ENCODE data around the gene GNG2. TPM values are rescaled to one million over a fixed set of nuclear protein-coding genes. Genes with fewer than 3 reads are reported as not detected.

GNG2 gene
- total RNA-seq, 1 donor from 2014 or later = 9.3 TPM

DNA sequence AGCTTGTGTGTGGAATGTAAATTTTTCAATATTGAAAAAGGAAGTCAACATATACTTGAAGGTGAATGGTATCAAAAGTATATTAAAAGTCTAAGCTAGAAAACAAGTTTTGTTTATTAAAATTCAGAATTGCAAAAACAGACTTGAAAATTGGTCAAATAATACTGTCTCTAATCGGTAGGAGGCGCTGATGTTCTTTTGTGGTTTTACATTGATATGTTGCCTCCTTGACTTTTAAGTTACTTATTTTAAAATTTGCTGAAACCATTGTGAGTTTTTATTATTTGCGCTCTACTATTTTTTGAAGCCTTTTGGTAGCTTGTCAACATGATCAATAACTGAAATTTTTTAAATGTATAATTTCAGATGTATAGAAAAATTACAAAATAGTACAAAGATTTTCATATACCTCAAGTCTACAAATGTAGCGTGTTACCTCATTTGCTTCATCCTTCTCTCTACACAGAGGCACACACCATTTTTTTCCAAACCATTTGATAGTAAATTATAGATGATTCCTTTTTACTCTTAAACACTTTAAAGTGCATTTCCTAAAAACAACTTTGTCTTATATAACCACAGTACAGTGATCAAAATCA lies 135.8 kb downstream of the GNG2 start:
- Mint-ChIP-seq H3K27me3 (no peaks in the 10 kb centered on the region), H3K9me3 (ENCODE audit: low read depth) (no peaks in the 10 kb centered on the region), H3K4me1 (ENCODE audit: low read depth) (no peaks in the 10 kb centered on the region), H3K27ac (no peak overlapping the region), H3K4me3 (ENCODE audit: low read depth) (no peak overlapping the region), H3K36me3 (ENCODE audit: insufficient read depth) (peaks cover 11% of the 10 kb centered on the region)
- TF ChIP-seq, protein P1, sequence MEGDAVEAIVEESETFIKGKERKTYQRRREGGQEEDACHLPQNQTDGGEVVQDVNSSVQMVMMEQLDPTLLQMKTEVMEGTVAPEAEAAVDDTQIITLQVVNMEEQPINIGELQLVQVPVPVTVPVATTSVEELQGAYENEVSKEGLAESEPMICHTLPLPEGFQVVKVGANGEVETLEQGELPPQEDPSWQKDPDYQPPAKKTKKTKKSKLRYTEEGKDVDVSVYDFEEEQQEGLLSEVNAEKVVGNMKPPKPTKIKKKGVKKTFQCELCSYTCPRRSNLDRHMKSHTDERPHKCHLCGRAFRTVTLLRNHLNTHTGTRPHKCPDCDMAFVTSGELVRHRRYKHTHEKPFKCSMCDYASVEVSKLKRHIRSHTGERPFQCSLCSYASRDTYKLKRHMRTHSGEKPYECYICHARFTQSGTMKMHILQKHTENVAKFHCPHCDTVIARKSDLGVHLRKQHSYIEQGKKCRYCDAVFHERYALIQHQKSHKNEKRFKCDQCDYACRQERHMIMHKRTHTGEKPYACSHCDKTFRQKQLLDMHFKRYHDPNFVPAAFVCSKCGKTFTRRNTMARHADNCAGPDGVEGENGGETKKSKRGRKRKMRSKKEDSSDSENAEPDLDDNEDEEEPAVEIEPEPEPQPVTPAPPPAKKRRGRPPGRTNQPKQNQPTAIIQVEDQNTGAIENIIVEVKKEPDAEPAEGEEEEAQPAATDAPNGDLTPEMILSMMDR (IDR thresholded peaks at IDR 0.05; ENCODE audit: unreplicated experiment) = peak; percentile 75
- no peak for DNase-seq (ENCODE audit: low spot score, unreplicated experiment)

DNA sequence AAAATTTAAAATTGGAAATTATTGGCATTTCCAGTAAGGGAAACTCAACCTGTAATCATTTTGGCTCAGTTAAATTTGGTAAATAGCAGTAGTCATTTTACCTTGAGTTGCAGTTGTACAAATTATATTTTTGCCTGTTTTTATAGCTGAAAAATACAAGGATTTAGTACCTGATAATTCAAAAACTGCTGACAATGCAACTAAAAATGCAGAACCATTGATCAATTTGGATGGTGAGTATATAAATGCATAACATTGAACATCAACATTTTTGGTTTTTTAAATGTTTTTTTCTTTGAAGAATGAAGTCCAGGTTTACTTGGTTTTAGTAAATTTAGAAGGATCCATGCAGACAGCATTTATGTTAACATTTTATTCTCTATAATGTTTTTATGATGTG lies 137.9 kb downstream of the GNG2 start:
- Mint-ChIP-seq H3K4me3 (ENCODE audit: low read depth) (no peak overlapping the region), H3K4me1 (ENCODE audit: low read depth) (peaks cover 16% of the 10 kb centered on the region), H3K9me3 (ENCODE audit: low read depth) (no peaks in the 10 kb centered on the region), H3K27me3 (no peaks in the 10 kb centered on the region), H3K36me3 (ENCODE audit: insufficient read depth) (peaks cover 16% of the 10 kb centered on the region), H3K27ac (no peak overlapping the region)
- TF ChIP-seq, protein P1 (IDR thresholded peaks at IDR 0.05; ENCODE audit: unreplicated experiment) = no peak
- DNase-seq (ENCODE audit: low spot score, unreplicated experiment) = no peak

DNA sequence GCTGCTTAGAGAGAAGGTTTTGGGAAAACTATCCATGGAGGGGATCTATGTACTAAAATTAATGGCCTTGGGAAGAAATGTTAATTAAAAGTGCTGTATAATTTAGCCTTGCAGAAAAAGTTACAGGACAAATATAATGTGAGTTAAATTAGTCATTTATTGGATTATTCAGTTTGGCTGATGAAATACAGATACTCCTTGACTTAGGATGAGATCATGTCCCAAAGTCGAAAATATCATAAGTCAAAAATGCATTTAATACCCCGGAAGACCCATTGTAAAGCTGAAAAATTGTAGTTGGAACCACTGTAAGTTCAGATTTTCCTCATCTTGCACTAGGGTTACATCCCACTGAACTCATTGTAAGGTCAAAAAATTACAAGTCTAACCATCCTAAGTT lies 138.7 kb downstream of the GNG2 start:
- TF ChIP-seq, protein P1 (IDR thresholded peaks at IDR 0.05; ENCODE audit: unreplicated experiment) = no peak
- no peaks in the 10 kb centered on the region for H3K9me3 Mint-ChIP-seq (ENCODE audit: low read depth)
- no peak overlapping the region for H3K27ac Mint-ChIP-seq
- peaks cover 24% of the 10 kb centered on the region for H3K4me1 Mint-ChIP-seq (ENCODE audit: low read depth)
- no peak for DNase-seq (ENCODE audit: low spot score, unreplicated experiment)
- peaks cover 16% of the 10 kb centered on the region for H3K36me3 Mint-ChIP-seq (ENCODE audit: insufficient read depth)
- no peaks in the 10 kb centered on the region for H3K27me3 Mint-ChIP-seq
- no peak overlapping the region for H3K4me3 Mint-ChIP-seq (ENCODE audit: low read depth)

DNA sequence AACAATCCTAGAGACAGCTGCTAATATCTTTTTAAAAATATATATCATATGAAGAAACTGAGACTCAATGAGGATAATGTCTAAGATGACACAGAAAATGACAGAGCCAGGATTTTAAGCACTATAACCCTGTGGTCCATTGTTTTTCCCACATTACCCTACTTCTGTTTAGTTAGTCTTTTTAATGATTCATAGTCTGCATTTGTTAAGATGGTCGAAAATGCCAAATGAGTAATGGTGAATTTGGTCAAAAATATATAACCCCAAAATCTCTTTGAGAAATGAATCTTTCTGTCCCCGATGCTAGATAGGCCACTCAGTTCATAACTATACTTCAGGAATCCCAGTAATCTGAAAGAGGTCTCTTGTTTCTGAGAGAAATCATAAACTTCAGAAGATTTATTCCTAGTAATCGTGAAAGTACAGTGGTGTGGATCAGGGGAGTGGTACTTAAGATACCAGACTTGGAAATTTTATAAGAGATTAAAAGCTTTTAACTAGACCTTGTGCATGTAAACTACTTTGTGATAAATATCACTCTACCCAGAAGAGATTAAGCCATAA lies 139.7 kb downstream of the GNG2 start:
- Mint-ChIP-seq H3K4me3 (ENCODE audit: low read depth) (no peak overlapping the region), H3K27ac (no peak overlapping the region), H3K4me1 (ENCODE audit: low read depth) (peaks cover 24% of the 10 kb centered on the region), H3K27me3 (no peaks in the 10 kb centered on the region), H3K36me3 (ENCODE audit: insufficient read depth) (peaks cover 14% of the 10 kb centered on the region), H3K9me3 (ENCODE audit: low read depth) (no peaks in the 10 kb centered on the region)
- DNase-seq (ENCODE audit: low spot score, unreplicated experiment) = no peak
- TF ChIP-seq, protein P1 (IDR thresholded peaks at IDR 0.05; ENCODE audit: unreplicated experiment) = no peak

DNA sequence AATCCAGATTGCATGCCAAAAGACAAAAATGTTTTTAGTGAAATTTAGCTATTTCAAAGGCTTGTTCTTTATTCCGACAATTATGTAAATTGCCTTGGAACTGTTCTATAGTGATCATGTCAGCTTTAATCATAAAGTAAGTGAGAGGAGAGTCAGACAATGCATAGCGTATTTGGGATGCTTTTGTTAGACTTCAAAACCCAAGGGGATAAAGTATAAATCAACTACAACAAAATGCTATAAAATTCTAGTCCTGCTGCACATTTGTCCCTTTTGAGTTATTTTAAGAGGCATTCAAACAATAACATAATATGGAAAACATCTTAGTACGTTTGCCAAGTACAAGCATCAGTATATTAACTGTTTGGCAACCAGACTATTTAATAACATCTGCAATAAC lies 140.3 kb downstream of the GNG2 start:
- peaks cover 27% of the 10 kb centered on the region for H3K4me1 Mint-ChIP-seq (ENCODE audit: low read depth)
- H3K27me3 Mint-ChIP-seq = no peaks in the 10 kb centered on the region
- H3K9me3 Mint-ChIP-seq (ENCODE audit: low read depth) = no peaks in the 10 kb centered on the region
- H3K36me3 Mint-ChIP-seq (ENCODE audit: insufficient read depth) = peaks cover 20% of the 10 kb centered on the region
- H3K27ac Mint-ChIP-seq = no peak overlapping the region
- H3K4me3 Mint-ChIP-seq (ENCODE audit: low read depth) = no peak overlapping the region
- TF ChIP-seq, protein P1 (IDR thresholded peaks at IDR 0.05; ENCODE audit: unreplicated experiment) = no peak
- DNase-seq (ENCODE audit: low spot score, unreplicated experiment) = no peak

Data from progenitor cell of endocrine pancreas (in vitro differentiated cells).